Measurements from ENCODE around the gene EXOC4.

Gene EXOC4

DNA sequence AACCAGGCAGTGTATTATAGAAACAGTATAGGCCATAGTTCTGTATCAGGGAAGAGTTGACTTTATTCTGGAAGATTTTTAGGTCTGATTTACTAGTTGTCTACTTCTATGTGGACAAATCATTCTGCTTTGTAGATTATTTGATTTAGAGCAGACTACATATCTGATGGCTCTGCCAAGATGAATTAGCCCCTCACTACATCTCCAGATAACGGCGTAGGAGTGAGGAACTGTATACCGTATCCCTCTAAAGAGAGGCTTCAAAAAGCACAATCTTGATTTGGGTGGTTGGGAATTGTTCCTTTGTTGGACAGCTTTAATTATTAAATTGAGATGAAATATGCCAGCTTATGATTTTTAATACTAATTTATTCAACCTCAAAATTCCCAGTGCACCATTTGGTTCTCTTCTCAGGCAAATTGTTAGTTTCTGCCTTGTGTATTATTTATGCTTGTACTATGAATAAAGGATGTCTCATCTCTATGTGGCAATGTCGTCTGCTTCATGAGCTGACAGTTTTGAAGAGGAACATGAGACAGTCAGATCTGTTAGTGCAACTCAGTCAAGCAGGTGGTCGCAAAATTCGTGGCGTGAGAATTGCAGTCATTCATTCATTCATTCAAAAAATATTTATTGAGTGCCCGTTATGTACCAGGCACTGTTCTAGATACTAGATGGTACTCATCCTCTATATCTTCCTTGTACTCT lies 422.8 kb downstream of the EXOC4 start:
- Mint-ChIP-seq H3K4me3 (no peak overlapping the region), H3K9me3 (no peaks in the 10 kb centered on the region), H3K27ac (no peak overlapping the region), H3K4me1 (peaks cover 11% of the 10 kb centered on the region), H3K36me3 (ENCODE audit: low read depth) (peaks cover 7% of the 10 kb centered on the region), H3K27me3 (ENCODE audit: low read depth) (peaks cover 7% of the 10 kb centered on the region)
- TF ChIP-seq, protein P1, sequence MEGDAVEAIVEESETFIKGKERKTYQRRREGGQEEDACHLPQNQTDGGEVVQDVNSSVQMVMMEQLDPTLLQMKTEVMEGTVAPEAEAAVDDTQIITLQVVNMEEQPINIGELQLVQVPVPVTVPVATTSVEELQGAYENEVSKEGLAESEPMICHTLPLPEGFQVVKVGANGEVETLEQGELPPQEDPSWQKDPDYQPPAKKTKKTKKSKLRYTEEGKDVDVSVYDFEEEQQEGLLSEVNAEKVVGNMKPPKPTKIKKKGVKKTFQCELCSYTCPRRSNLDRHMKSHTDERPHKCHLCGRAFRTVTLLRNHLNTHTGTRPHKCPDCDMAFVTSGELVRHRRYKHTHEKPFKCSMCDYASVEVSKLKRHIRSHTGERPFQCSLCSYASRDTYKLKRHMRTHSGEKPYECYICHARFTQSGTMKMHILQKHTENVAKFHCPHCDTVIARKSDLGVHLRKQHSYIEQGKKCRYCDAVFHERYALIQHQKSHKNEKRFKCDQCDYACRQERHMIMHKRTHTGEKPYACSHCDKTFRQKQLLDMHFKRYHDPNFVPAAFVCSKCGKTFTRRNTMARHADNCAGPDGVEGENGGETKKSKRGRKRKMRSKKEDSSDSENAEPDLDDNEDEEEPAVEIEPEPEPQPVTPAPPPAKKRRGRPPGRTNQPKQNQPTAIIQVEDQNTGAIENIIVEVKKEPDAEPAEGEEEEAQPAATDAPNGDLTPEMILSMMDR (IDR thresholded peaks at IDR 0.05; ENCODE audit: unreplicated experiment in 3 of 3), result no peak

DNA sequence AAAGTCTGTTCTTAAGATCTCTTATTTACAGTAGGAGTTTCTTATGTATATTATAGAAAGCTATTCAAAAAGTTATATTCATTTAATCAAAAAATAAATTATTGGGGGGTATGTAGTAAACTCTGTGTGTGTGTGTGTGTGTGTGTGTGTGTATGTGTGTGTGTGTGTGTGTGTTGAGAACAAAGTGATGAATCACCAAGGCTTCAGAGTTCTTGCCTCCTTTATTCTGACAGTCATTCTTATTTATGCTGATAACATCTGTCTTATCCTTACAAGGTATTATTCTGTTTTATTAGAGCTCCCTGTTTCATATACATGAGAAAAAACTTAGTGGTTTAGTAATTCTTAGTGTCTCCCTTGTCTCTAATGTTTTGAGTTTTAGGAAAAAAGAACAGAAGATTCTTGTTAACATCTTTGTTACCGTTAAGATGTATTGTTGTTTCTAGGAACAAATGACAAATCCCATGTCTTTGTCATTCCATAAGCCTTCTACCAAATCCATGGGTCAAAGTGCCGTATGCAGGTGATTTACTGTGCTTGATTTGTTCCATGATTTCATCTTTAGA lies 424.0 kb downstream of the EXOC4 start:
- Mint-ChIP-seq H3K9me3 (no peaks in the 10 kb centered on the region), H3K27ac (peak overlapping the region in 1 of 3 experiments; percentile 11), H3K4me1 (peaks cover 11% of the 10 kb centered on the region), H3K36me3 (ENCODE audit: low read depth) (no peaks in the 10 kb centered on the region), H3K27me3 (ENCODE audit: low read depth) (peaks cover 7% of the 10 kb centered on the region), H3K4me3 (no peak overlapping the region)
- TF ChIP-seq, protein P1 (IDR thresholded peaks at IDR 0.05; ENCODE audit: unreplicated experiment in 3 of 3), result no peak

- TF ChIP-seq, protein P1 (IDR thresholded peaks at IDR 0.05; ENCODE audit: unreplicated experiment in 3 of 3), result no peak
- Mint-ChIP-seq H3K4me3 (no peak overlapping the region), H3K36me3 (ENCODE audit: low read depth) (no peaks in the 10 kb centered on the region), H3K9me3 (no peaks in the 10 kb centered on the region), H3K4me1 (peaks cover 11% of the 10 kb centered on the region), H3K27ac (no peak overlapping the region), H3K27me3 (ENCODE audit: low read depth) (peaks cover 4% of the 10 kb centered on the region)
Measured at GRCh38 chr7:133678137-133678814, 425.4 kb downstream of the EXOC4 start.

GRCh38 chr7:133679977-133680376 lies 427.1 kb downstream of the EXOC4 start:
- TF ChIP-seq, protein P1 (IDR thresholded peaks at IDR 0.05; ENCODE audit: unreplicated experiment in 3 of 3), result no peak
- H3K4me1 Mint-ChIP-seq, result peaks cover 11% of the 10 kb centered on the region
- no peaks in the 10 kb centered on the region for H3K9me3 Mint-ChIP-seq
- H3K27ac Mint-ChIP-seq, result no peak overlapping the region
- peaks cover 4% of the 10 kb centered on the region for H3K27me3 Mint-ChIP-seq (ENCODE audit: low read depth)
- no peak overlapping the region for H3K4me3 Mint-ChIP-seq
- no peaks in the 10 kb centered on the region for H3K36me3 Mint-ChIP-seq (ENCODE audit: low read depth)

DNA sequence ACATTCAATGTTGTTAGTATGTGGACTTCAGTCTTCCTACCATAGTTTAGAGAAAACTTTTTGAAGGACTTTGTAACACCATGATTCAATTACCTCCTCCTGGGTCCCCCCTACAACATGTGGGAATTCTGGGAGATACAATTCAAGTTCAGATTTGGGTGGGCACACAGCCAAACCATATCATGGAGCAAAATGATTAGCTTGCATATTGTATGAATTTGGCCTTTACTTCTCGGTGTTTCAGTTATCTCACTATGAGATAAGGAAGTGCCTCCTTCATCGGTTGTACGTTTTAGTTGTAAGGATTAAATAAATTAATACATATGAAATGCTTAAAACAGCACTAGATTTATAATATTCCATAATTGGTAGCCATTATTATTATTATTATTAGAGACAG lies 428.7 kb downstream of the EXOC4 start:
- H3K27ac Mint-ChIP-seq, result no peak overlapping the region
- H3K4me1 Mint-ChIP-seq, result peaks cover 4% of the 10 kb centered on the region
- no peaks in the 10 kb centered on the region for H3K36me3 Mint-ChIP-seq (ENCODE audit: low read depth)
- H3K4me3 Mint-ChIP-seq, result no peak overlapping the region
- H3K27me3 Mint-ChIP-seq (ENCODE audit: low read depth), result peaks cover 4% of the 10 kb centered on the region
- TF ChIP-seq, protein P1 (IDR thresholded peaks at IDR 0.05; ENCODE audit: unreplicated experiment in 3 of 3), result no peak
- no peaks in the 10 kb centered on the region for H3K9me3 Mint-ChIP-seq

Data from nephron (organoid).